HPDE6-E6E7 (cell line): Measurements from ENCODE around the gene MRPL12.
A peak's percentile ranks its signal among the peaks of the same experiment; 100 is the strongest.

Experiments used
- DNase-seq: peaks from one replicate; pipeline ENCODE4 v3.0.0; 2011; ENCODE audit warnings: missing footprints; ENCODE audit errors: extremely low spot score

Gene MRPL12

DNA sequence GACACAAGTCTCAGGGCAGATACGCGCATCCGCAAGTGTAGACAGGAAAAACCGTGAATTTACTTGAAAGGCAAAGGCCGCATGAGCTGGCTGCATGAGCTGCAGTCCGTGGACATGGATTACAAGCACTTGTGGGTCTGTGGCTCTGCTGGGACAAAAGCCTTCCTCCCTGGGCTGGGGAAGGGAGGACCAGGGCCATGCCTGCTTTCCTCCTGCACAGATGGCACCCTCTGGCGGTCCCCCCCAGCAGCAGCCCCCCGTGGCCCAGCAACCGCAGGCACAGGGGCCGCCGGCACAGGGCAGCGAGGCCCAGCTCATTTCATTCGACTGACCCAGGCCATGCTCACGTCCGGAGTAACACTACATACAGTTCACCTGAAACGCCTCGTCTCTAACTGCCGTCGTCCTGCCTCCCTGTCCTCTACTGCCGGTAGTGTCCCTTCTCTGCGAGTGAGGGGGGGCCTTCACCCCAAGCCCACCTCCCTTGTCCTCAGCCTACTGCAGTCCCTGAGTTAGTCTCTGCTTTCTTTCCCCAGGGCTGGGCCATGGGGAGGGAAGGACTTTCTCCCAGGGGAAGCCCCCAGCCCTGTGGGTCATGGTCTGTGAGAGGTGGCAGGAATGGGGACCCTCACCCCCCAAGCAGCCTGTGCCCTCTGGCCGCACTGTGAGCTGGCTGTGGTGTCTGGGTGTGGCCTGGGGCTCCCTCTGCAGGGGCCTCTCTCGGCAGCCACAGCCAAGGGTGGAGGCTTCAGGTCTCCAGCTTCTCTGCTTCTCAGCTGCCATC, 1.7 kb upstream of the MRPL12 start:
- no peak for DNase-seq

DNA sequence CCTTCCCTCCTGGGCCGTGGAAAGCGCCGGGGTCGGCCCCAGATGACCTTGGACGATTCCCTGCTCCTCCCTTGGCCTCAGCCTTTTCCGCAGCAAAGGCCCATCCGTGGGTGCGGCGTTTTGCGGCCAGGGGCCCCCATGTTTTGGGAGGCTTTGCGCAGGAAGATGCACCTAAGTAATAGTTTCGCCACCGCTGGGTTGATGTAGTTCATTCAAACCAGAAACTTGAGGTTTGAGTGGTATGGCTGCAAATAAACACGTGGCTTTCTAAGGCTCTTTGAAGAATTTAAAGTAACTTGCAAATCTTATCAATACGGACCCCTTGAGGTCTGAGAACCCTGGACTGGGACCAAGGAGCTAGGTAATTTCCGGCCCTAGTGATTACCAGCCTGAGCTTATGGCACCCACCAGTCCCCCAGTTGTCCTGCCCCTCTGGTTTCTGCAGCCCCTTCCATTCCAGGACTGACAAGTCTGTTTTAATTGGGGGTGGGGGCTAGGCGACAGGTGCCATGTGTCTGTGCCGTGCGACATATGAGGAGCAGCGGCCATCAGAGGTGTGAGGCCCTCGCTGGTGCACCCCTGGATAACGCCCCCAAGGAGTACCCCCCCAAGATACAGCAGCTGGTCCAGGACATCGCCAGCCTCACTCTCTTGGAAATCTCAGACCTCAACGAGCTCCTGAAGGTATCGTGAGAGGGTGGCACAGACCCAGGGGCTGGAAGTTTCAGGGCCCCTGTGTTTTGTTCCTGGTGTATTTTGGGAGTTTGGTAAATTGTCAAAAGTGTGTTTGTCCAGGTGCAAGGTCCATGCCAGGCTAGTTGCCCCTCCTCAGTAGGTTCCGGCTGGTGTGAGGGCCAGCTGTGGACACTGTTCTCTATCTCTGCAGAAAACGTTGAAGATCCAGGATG, 834 bp downstream of the MRPL12 start:
- DNase-seq: no peak

DNA sequence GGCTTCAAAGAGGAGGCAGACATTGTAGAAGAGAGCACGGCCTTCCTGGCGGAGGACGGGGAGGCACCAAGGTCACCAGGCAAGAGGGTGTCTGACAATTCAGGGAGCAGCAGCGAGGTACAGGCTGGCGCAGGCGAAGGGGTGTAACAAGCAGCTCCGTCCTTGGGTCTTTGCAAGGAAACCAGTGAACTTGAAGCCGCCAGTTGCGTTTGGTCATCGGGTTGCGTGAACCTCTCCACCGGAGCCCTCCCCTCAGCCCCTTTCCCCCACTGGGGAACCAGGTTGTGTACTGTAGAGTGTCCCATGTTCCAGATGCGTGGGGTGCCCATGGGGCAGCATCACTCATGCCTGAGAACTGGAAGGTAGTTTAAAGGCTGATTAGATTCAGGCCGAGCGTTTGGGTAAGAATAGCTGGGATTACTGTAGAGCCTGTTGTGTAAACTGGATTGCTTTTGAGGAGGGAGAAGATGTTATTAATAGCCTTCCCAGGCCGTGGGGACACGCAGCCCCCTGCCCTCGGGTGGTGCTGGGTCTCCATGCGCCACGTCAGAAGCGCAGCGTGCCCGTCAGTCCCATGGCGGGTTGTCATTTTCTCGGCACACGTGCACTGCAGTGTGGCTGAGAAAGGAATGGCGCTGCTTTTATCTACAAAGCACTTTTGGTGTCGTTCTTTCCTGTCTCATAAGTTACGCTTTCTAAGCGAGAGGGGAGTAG, 2.5 kb downstream of the MRPL12 start:
- DNase-seq: no peak

DNA sequence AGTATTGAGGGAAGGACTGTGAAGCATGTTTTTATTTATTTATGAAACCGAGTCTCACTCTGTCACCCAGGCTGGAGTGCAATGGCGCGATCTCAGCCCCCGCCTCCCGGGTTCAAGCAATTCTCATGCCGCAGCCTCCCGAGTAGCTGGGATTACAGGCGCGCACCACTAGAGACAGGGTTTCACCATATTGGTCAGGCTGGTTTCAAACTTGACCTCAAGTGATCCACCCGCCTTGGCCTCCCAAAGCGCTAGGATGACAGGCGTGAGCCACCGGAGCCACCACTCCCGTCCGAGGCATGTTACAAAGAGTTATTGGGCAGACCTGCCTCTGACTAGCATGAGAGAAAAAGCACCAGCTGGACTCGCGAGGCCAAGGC, 3.1 kb downstream of the MRPL12 start:
- no peak for DNase-seq

DNA sequence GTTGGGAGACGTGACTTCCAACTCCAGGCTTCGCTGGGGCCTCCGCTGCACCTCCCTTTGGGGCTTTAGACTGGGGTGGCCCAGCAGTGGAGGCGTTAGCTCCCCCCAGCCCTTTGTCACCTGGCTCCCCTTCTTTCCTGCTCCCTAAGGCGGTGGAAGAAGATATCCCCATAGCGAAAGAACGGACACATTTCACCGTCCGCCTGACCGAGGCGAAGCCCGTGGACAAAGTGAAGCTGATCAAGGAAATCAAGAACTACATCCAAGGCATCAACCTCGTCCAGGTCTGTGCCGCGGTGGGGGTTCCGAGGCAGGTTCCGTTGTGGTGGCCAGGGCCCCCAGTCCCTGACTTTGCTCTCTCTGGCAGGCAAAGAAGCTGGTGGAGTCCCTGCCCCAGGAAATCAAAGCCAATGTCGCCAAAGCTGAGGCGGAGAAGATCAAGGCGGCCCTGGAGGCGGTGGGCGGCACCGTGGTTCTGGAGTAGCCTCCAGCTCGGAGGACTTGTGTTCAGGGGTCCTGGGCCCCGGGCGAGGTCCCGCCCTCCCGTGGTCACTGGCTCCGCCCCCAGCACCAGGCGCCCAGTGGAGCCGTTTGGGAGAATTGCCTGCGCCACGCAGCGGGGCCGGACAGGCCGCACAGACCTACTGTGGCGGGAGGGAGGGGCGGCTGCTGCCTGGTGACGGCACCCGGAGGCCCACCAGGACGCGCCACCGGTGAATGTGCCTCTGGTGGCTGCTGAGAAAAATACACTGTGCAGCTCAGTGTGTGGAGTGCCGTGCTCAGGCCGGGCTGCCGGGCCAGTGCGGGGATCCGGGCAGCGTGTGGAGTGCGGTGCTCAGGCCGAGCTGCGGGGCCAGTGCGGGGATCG, 3.8 kb downstream of the MRPL12 start:
- DNase-seq: no peak

DNA sequence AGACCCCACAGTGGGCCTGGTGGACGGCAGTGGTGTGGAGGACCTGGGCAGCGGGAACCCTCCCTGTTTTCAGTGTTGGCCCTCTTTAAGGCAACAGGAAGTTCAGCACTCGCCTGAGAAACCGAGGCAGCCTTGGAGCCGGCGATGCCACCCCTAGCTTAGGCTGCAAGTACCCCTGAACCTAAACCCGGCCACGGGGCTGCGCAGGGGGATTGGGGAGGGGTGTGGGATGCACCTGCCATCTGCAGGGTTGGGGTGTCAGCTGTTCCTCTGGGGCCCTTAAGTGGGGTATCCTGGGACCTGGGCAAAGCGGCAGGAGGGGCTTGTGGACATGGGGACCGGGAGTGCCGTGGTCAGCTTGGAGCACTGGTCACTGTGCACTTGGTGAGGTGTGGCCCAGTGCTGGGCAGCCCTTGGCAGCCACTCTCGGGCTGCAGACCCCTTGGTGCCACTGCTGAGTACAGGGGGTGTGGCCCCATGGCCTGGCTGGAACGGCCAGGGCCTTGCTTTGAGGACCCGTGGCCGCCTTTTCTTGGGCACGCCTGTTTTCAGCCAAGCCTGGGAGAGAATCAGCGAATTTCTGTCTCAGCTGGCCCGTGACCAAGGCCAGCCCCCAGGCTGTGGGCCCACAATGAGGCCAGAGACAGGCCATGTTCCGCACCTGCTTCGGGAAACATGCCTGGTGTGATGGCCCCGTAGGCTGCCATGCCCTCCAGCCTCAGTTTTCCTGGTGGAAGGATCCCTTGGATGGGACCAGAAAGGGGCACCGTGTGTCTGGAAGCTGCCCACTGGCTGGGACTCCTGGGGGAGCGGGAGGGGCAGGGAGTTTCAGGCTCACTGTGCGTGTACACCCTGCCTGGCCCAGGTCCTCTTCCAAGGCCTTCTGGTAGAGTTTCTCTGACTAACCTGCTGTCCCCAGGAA, 4.8 kb downstream of the MRPL12 start:
- DNase-seq: no peak

DNA sequence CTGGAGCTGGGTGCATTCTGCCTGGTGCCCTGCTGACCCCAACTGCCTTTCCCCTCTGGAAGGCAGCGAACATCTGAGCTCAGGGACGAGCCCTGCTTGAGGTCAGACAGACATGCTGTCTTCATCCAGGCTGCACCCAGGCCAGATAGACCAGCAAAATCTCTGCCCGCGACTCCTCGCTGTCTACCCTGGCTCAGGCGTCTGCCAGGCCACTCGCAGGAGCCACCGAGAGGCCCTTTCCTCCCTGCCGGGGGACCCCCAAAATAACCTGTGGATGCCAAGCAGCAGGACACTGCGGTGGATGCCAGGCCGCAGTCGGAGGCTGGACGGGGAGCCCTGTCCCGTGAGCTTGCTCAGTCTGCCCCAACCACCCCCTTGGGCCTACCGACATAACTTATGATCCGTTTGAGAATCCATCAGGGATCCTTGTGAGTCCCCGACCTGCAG, 5.6 kb downstream of the MRPL12 start:
- no peak for DNase-seq

DNA sequence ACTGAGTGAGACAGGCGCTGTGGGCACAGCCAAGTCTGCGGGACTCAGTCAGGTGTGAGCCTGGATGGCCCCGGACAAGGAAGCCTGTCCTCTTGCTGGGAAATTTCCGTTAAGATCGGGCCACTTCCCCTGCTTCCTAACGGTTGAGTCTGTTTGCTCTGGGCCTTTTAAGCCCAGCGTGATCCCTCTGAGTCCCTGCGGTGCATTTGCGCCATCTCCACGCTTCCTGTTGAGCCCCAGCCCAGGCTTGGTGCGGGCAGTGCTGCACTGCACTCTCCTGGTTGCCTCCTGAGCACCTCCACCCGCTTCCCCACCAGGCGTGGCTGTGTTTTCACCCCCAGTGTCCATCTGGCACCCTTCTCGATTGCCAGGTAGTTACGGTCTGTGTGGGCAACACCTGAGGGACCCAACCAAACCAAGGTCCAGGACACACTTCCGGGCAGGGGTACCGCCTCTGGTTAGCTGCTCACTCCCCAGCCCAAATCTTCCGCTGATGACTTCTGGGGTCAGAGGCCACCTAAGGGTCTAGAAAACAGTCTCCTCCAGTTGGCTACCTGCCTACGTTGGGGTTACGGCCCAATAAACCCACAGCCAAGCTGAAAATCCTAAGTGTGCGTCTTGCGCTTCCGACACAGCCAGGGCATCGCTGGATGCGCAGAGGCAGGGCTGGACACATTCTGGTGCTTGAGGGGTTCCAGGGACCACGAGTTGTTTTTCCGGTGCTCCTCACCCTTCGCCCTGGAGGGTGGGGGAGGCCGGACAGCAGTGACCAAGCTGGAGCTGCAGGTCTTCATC, 7.5 kb downstream of the MRPL12 start:
- no peak for DNase-seq

DNA sequence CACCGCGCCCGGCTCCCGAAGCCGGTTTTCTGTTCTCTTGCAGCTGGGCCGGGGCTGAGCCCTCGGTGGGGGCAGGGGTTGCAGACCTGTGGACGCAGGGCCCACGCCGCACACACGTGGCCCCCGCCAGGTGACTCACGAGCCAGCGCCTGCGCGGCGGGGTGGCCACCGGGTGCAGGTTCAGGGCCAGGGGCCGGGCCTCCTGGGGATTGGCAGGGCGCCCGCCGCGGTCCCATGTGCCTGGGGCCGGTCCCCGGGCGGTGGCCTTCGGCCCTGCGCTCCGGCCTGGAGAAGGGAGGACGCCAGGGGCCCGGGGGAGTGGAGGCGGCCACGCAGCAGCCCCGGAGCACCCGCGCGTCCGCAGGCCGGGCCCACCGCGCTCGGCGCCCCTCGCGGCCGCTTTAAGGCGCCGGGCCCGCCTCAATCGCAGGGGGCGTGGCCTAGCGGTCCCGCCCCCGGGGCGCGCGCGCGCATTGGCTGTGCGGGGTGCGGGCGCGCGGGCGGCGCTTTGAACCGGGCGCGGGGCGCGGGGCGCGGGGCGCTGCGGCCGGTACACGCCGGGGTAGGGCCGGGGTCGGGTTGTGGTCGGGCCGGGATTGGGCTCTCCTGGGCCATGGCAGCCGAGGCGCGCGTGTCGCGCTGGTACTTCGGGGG, 8.8 kb downstream of the MRPL12 start, which contains the start of gene SLC25A10:
SLC25A10 (plus strand) TSS at position 471 of the 654 bp plus-strand sequence; CDS start at position 614, 143 bp downstream.
- DNase-seq: peak; percentile 84

DNA sequence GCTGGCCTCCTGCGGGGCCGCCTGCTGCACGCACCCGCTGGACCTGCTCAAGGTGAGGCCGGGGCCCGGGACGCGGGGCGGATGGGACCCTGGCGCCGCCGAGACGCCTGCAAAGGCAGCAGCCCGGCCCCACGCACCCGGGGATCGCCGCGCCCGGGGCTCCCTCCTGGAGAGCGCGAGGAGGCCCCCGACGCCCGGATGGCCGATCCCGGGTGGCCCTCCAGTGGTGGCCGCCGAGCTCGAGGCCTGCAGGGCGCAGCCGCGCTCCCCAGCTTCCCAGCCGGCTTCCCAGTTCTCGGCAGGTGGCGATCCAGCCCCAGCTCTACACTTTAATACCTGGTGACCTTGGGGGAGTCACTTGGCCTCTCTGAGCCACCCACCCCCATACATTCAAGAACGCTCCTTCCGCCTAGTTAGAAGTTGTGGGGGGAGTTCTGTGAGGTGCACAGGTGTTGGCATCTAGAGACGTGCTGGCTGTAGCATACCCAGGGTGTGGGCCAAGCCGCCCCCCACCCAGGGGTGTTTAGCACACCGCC, 9.4 kb downstream of the MRPL12 start:
- DNase-seq: peak; percentile 52

DNA sequence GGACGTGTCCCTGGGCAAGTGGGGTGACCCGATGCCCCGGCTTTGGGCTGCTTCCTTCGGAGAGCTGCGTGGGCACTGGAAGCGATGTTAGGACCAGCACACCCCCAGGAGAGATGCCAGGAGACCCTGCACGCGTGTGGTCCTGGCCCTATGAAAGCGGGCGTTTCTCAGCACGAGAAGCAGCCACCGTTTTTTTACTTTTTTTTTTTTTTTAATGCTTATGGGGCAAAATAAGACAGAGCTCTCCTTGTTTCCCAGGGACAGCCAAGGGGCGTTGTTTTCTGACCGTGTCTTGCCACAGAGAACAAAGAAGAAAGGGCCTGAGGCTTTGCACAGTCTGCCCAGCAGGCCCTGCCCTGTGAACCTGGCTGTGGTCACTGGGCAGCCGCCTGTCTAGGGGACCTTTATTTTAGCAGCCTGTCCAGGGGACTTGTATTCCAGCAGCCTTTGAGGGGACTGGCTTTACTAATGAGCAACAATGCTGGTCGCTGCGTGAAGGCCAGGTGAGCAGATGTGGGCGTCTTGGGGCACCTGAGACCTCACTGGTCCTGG, 9.9 kb downstream of the MRPL12 start:
- DNase-seq: no peak

DNA sequence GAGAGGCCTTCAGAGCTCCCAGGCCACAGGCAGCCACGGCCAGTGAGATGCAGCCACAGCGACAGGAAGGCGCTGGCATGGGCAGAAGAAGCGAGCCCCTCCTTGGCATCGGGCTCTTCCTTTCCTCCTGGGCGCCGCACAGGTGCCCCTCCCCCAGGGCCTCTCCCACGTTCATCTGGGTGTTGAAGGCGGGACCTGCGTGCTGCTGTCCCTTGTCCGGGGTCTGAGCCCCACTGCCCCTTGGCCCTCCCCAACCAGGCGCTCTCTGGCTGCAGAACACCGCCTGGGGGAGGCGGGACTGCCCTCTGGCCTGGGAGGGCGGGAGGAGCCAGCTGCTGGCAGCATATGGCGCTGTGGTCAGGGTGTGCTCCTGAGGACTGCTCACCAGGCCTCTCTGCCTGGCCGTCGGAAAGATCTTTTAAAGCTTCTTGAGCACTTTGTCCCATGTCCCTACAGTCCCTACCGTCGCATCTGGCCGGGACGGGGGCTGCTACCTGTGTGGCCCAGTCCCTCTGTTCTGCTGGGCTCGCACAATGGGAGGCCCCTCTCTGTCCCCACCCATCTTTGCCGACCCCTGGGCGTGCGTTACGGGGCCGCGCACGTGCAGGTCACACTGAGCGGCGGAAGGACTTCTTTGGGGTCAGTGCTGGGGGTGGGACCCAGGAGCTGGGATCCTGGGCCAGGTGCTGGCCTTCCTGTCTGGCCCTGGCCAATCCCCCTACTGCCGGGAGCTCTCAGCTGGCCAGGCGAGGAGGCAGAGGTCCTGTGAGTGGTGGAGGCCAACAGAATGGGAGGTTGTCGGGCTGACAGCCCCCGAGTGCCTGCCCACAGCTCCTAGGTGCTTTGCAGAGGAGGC, 10.6 kb downstream of the MRPL12 start:
- DNase-seq: no peak

DNA sequence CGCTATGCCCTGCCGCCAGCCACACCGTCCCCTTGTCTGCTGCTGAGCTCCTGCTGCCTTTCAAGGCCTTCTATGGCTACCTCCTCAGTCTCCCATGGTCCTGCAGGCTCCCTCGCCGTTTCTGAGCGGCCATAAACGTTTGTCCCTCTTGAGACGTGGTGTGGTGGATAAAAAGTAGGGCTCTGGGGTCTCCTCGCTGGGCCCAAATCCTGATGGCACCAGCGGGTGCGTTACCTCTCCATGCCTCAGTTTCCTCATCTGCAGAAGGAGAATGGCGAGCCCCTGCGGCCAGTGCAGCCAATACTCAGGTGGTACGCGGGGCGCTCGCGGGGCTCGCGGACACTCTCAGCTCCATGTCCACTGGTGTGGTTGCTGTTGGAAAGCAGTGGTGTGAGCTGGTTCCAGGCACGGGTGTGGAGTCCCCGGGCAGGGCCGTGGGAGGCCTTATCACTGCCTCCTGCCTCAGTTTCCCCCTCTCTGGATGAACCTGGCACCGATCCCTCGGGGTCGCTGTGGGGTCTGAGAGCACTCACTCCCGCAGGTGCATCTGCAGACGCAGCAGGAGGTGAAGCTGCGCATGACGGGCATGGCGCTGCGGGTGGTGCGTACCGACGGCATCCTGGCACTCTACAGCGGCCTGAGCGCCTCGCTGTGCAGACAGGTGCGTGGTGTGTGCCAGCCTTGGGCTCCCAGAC, 11.4 kb downstream of the MRPL12 start:
- DNase-seq: no peak

DNA sequence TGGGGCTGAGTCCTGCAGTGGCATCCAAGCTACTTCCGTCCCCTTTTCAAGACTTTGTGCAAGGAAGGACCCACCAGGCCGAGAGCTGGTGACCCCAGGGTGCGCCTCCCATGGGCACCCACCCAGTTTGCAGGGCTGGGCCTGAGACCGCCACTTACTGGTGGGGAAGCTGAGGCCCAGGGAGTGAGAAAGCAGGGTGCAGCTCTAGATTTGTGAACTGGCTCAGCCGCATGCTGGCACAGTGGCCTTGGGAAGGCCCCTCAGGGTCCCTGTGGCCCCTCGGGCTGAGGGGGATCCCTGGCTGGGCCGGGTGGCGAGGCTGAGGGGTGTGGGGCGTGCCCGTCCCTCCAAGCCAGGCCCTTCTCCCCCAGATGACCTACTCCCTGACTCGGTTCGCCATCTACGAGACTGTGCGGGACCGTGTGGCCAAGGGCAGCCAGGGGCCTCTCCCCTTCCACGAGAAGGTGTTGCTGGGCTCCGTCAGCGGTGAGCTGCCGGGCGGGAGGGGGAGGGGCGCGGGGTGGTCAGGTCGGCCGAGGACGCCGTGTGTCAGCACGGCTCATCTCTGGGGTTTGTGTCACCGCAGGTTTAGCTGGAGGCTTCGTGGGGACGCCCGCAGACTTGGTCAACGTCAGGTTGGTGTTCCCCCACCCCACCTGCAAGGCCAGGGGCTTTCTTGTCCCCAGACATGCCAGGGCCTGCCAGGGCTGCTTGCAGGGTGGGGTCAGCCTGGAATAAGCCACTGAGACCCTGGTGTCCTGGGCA, 12.1 kb downstream of the MRPL12 start:
- no peak for DNase-seq

DNA sequence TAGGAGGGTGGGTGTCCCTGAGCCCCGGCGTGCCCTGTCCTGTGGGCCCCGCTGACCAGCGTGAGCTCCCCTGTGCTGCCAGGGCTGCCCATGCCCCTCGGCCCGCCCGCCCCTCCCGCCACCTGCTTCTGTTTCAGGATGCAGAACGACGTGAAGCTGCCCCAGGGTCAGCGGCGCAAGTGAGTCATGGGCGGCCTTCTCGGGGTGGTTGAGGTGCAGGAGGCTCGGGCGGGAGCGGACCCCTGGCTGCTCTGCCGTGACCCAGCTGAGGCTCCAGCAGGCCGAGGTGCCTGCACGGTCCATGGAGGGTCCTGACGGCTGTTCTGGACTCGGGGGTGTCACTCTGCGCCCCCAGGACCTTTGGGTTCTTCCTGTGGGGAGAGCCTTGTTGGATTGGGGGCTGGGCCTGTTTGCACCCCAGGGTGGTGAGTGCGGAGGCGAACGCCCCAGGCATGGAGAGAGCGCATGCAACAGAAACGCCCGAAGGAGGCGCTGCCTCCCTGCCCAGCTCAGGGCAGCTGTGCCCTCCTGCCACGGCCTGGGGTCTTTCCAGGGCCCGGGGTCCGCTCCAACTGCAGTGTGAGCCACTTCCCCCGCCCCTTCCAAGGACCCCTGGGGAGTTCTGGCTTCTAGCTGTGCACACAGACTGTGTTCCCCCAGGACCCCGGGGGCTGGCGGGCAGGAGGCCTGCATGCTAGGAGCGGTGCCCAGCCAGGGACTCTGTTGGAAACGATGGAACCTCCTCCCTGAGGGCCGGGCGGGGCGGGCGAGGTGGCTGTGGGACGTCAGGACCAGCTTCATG, 12.9 kb downstream of the MRPL12 start:
- DNase-seq: no peak
